HG02623 (cell line): ENCODE data around the gene ADGRB3.

Experiments used
- ATAC-seq: cut with Tn5 transposase; IDR thresholded peaks from one replicate; pipeline ENCODE4 v1.9.1; 2021; ENCODE audit warnings: moderate library complexity; ENCODE audit not compliant: unreplicated experiment

Gene ADGRB3

DNA sequence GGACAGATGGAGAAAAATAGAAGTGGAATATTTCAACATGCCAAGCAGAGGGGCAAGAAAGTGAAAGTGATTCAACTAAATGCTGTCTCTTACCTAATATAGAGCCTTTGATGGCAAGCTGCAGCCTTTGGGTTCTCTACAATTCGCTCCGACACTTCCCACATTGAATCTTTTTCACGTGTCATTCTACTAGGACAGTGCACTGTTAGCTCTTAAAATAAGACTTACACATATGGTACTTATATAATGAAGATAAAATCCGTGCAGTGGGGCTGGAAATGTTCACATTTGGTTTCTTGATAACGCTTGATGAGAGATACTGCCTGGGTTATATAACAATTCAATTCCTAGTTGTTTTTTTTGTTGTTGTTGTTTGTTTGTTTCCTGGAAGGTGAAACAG, 659.3 kb downstream of the ADGRB3 start:
- no peak for ATAC-seq

- no peak for ATAC-seq
These were observed 659.8 kb downstream of the ADGRB3 start for GRCh38 chr6:69294862-69295261.

- no peak for ATAC-seq
These were observed 668.3 kb downstream of the ADGRB3 start for GRCh38 chr6:69303382-69303781.

GRCh38 chr6:69305456-69305855, 670.4 kb downstream of the ADGRB3 start:
- no peak for ATAC-seq

GRCh38 chr6:69308584-69308983, 673.5 kb downstream of the ADGRB3 start:
- ATAC-seq = no peak

DNA sequence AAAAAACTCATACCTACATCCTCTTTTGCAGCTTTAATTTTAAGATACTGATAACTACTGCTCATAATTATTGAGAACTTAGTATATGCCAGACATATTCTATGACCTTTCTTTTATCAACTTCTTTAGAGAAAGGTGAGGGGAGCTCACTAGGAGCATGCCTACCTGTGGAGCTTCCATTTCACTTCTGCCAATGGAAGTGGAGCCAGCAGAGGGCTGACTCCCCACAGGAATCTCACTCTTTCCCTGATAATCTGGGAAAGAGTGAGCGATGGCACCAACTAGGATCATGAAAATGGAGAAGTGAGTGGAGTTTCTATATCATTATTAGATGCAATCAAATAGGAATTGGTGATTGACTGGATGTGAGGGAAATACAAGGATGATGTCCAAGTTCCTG, 676.8 kb downstream of the ADGRB3 start:
- no peak for ATAC-seq

GRCh38 chr6:69314001-69314400, 678.9 kb downstream of the ADGRB3 start:
- no peak for ATAC-seq

DNA sequence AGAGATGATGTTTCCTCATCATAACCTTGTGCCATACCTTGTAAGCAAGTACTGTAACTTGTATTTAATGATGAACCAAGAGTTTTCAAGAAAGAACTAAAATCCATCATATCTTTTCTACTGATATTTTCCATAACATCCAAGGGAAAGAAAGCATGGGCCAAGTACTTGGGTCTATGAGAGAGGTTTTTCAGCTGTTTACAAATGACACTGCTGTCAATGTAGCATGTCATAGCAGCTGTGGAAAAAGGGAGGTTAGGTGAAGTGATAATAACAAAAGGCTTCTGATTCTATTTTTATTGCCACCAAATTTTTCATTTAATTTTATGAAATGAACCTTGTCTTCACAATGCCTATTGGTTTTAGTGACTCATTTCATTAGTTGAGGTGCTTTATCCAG, 679.4 kb downstream of the ADGRB3 start:
- ATAC-seq = no peak

- ATAC-seq = no peak
These were observed 696.8 kb downstream of the ADGRB3 start for GRCh38 chr6:69331886-69332285.

GRCh38 chr6:69337311-69337710, 702.2 kb downstream of the ADGRB3 start:
- no peak for ATAC-seq

DNA sequence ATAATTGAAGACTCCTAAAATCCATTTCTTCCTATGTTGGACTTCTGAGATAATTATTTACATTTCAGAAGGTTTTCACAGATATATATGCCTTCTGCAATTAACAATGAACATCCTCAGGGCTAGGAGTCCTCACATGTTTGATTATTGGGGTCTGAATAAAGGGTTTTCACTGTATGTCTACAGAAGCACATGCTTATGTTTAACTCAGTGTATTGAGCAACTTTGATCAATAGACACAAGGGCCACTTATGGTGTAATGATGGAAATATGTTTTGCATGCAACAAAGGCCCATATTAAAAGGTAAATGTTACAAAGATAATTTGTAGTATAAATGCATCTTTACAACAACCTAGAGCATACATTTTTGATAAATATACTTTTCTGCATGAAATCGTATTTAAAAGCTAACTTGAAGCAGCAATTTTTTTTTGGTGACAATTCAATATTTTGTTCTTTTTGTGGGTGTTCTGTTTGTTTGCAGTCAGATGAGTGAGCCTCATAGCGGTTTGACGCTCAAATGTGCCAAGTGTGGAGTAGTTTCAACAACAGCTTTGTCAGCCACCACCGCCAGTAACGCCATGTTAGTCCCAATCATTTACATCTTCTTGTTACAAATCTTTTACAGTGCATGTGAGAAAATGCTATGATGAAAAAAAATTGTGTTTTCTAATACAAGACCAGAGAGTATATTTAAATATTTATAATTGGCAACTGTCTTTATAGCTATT, 703.5 kb downstream of the ADGRB3 start:
- no peak for ATAC-seq

GRCh38 chr6:69339163-69339550, 704.1 kb downstream of the ADGRB3 start:
- ATAC-seq = no peak

DNA sequence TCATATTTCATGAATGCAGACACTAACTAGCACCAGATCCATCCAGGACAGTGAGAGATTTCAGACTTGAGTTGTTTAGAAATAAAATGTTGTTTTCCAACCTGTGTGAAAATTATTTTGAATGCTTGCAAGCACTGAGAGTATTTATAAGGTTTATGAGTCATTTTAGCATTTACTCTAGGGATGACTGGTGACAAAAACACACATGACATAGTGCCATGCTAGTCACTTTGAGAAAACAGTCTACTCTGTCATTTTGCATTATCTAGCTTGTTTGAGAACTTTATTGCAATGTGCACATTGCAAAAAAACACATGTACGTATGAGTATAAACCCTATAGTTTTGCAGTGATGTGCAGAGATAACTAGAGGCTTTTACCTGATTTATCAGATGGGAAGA, 705.1 kb downstream of the ADGRB3 start:
- no peak for ATAC-seq

DNA sequence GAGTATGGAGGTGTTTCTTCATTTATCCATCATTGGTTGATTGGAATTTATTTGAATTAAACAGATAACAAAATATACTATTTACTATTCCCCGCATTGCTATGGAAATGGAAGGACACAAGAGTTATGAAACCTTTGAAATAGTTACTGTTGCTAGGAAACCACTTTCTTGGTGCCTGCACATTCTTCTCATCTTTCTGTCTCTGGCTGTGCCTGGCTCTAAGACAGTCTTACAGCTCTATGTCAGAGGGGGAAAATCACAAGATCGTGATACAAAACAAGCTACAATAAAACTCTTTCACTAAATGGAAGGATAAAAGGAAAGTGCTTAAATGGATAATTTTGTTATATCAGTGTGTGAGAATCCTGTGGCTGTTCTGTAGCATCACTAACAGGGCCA, 708.8 kb downstream of the ADGRB3 start:
- ATAC-seq = no peak

- no peak for ATAC-seq
These were observed 714.7 kb downstream of the ADGRB3 start for GRCh38 chr6:69349771-69350170.

DNA sequence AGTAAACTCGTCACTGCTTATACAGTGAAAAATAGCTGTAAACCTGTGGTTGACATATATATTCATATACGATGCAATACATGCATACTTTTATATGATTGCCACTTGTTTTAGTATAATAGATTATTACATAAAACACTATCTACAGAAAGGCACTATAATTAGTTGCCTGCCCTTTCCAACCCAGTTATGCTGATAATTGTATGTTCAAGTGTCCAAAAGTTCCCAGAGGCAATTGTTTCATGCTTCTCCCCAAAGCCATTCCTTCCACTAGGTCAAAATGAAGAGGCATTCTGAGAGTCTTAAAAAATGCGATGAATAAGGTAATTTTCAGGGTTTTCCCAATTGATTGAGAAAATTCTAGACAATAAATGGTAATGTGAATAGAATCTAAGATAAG, 727.1 kb downstream of the ADGRB3 start:
- ATAC-seq = no peak

DNA sequence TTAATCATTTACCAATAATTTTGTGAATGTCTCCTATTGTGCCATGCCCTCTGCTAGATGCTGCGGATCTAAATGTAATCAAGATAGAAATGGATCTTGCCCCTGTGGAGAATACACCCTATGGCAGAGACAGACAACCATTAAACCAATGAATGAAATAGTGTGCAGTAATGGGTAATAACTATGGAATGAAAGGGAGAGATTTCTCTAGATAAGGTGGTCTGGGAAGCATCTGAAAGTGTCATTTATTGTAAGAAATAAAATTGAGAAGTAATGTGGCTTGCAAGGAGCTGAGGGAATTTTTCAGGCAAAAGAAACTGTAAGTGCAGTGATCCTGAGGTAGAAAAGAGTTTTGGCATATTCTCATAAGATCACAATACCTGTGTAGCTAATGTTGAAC, 731.7 kb downstream of the ADGRB3 start:
- no peak for ATAC-seq

- no peak for ATAC-seq
These were observed 733.5 kb downstream of the ADGRB3 start for GRCh38 chr6:69368613-69369012.

DNA sequence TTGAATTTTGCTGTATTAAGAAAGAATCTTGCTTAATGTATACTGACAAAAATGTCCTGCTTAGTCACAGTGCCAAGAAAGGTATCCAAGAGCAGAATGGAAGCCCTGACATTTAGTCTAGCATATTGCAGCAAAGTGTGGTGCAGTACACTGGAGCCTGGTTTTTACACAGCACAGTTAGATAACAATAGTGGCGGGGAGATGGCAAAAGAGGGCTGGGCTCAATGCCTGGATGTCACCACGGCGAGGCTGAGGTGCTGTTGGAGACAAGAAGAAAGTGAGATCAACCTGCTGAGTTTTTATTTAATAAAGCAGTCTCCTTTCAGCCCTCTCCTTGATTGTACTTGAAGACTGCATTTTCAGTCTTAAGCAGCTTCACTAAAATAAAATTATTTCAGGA, 735.7 kb downstream of the ADGRB3 start:
- no peak for ATAC-seq

DNA sequence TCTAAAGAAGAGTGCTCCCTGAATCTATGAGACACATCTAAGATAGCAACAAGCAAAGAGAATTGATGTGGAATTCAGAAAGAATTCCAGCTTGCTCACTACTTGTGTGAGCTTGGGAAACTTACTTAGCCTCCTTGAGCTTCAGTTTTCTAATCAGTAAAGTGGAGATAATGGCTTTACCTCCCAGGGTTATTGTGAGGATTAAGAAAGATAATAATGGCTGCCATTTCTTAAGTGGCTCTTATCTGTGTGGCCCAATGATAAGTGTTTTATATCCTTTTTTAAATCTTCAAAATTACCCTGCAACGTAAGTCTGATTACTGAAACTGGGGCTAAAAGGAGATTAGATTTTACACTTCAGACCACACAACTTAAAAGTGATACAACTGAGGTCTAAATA, 743.2 kb downstream of the ADGRB3 start:
- no peak for ATAC-seq

DNA sequence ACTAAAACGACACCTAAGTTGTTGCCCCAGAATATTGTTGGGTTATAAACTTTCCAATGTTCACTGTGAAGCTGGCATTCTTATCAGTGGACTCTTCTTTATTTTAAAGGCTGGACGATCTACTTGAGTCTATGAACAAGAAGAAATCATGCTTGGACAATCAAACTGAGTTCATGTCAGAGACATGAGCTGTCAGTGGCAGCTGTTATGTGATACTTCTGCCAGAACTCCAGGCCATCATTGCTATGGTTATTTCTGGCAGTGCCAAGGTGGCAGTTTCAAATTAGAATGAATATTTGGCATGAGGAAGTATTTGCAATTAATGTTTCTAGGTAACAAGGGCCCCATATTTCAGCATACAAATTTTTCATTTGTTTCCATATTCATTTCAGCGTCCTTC, 744.4 kb downstream of the ADGRB3 start:
- ATAC-seq = no peak

DNA sequence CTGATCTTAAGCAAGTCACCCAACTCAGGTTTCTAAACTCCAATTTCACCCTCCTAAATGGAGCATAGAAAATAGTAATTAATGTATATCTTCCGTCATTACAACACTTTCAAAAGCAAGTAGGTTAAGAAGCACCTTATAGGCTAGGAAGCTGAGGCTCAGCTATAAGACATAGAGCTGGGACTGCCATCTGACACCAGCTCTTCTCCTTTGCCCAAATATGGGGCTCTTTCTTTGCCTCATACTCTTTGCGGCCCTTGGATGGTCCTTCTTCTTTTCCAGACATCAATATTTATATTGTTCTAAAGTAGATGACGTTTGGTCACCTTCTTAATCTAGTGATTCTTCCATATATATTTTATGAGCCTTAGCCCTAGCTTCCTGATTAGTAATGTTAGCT, 748.5 kb downstream of the ADGRB3 start:
- ATAC-seq = no peak

- ATAC-seq = no peak
These were observed 751.3 kb downstream of the ADGRB3 start for GRCh38 chr6:69386426-69386825.
